Epithelial cell of esophagus (primary cell): ENCODE results near the gene IFI27.

Experiments
- DNase-seq: peaks from one replicate; pipeline ENCODE4 v3.0.0; 2010; ENCODE audit warnings: low read depth
- H3K4me3 ChIP-seq: 2 replicates; pipeline ENCODE4 v1.5.1; 2011; ENCODE audit warnings: mild to moderate bottlenecking, low read length, control low read depth
- CTCF ChIP-seq: IDR thresholded peaks from 2 replicates; pipeline ENCODE4 v1.5.1; 2011; ENCODE audit warnings: low read depth, mild to moderate bottlenecking, low read length, control low read depth, inconsistent platforms; ENCODE audit not compliant: insufficient read depth; ENCODE audit errors: missing control alignments

IFI27 gene

GRCh38 chr14:94124582-94125377 is 14.2 kb downstream of the IFI27 start:
- H3K4me3 ChIP-seq = no peak overlapping the region
- peak; percentile 22 for DNase-seq
- no peak for TF ChIP-seq CTCF

- no peak for DNase-seq
- TF ChIP-seq CTCF = no peak
These were observed 15.3 kb downstream of the IFI27 start for GRCh38 chr14:94125659-94126418.

GRCh38 chr14:94126419-94126677 is 15.8 kb downstream of the IFI27 start:
- DNase-seq = no peak
- TF ChIP-seq CTCF = no peak
- no peak overlapping the region for H3K4me3 ChIP-seq

More at GRCh38 chr14:94125659-94126418, 15.3 kb downstream of the IFI27 start:
- no peak overlapping the region for H3K4me3 ChIP-seq

GRCh38 chr14:94126800-94127199 is 16.3 kb downstream of the IFI27 start:
- DNase-seq = no peak
- no peak for TF ChIP-seq CTCF
- H3K4me3 ChIP-seq = no peak overlapping the region

- no peak overlapping the region for H3K4me3 ChIP-seq
- TF ChIP-seq CTCF = no peak
- no peak for DNase-seq
These were observed 16.8 kb downstream of the IFI27 start for GRCh38 chr14:94127330-94127729.

GRCh38 chr14:94128216-94128839 is 17.8 kb downstream of the IFI27 start:
- TF ChIP-seq CTCF = no peak
- no peak for DNase-seq
- no peak overlapping the region for H3K4me3 ChIP-seq
